Loucy (cell line): Measurements from ENCODE around the gene CTBP2.

Experiments
- CTCF ChIP-seq: fragments of 200-600 bp; sonication (generic); conservative IDR thresholded peaks from 2 replicates; pipeline ENCODE4 v1.5.1; 2014; ENCODE audit warnings: mild to moderate bottlenecking, antibody characterized with exemption, low read length
- EZH2phosphoT487 ChIP-seq: fragments of 200-600 bp; IDR thresholded peaks from 2 replicates; pipeline ENCODE4 v1.6.1; 2018; ENCODE audit warnings: antibody characterized with exemption, mild to moderate bottlenecking, moderate library complexity, borderline replicate concordance

DNA sequence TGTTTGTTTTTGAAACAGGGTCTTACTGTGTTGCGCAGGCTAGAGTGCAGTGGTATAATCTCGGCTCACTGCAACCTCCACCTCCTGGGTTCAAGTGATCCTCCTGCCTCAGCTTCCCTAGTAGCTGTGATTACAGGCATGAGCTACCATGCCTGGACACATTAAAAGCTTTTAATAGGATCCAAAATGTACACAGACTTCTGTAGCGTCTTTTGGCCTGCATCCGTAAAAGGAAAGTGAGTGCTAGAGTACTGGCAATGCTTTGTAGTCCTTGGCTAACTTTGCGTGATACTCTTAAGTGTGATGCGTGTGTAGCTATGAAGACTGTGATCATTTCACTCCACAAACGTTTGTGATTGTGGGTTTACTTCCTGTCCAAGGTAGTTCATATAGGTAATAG is 205.1 kb downstream of the CTBP2 start:
- TF ChIP-seq CTCF (no peak), EZH2phosphoT487 (no peak)
